ENCODE results near the gene YWHAG. TPM values are rescaled to one million over a fixed set of nuclear protein-coding genes. Genes with fewer than 3 reads are reported as not detected.

The YWHAG gene
- polyA plus RNA-seq, 4 donors, result 99.6 to 138 (median 127) TPM

DNA sequence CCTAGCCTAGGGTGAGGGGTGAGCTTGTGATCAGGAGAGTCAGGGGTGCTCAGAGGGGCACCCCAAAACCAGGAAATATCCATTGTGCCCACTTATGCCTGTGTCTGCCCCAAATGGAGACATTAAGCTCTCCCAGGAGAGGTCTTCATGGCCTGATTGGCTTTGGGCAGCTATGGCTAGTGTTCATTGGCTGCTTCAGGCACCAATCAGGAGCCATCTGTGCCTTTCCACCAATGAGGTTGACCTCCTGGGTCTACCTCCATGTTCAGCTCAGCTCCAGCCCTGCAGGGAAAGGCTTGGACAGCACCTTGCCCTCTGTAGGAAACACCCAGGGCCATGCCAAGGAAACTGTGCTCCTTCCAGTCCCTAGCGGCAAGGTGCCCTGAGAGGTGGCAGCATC, 80.3 kb downstream of the YWHAG start:
- no peak for DNase-seq (ENCODE audit: low read depth in 4 of 4, low spot score in 3 of 4)

Other genes with a start within 250 kb of the YWHAG start
- gene SRRM3, start 157.1 kb downstream of the YWHAG start, polyA plus RNA-seq (ENCODE audit: insufficient read length in 4 of 4), result 1 to 10 TPM in 2 of 4 donors, under 1 TPM in 2; 0.14 to 2.2 (median 1.2) TPM
- gene HSPB1, start 56.3 kb downstream of the YWHAG start, polyA plus RNA-seq (ENCODE audit: insufficient read length in 4 of 4), result 100 to 1,000 TPM; 135 to 257 (median 157) TPM
- 1 to 10 TPM; 2.6 to 6.3 (median 3.8) TPM for gene SSC4D, start 50.7 kb upstream of the YWHAG start, polyA plus RNA-seq (ENCODE audit: insufficient read length in 4 of 4)
- 1 to 10 TPM in 3 of 4 donors, under 1 TPM in 1; 0.85 to 8.8 (median 2.6) TPM for gene ZP3, start 66.0 kb upstream of the YWHAG start, polyA plus RNA-seq (ENCODE audit: insufficient read length in 4 of 4)
- 10 to 100 TPM in 1 of 4 donors, 1 to 10 TPM in 3; 6.2 to 11.4 (median 8.4) TPM for gene DTX2, start 102.7 kb upstream of the YWHAG start, polyA plus RNA-seq (ENCODE audit: insufficient read length in 4 of 4)
- gene UPK3B, start 151.6 kb upstream of the YWHAG start, polyA plus RNA-seq (ENCODE audit: insufficient read length in 4 of 4), result 1 to 10 TPM; 1.3 to 4.7 (median 3.5) TPM
- gene SPDYE16, start 184.3 kb upstream of the YWHAG start, polyA plus RNA-seq (ENCODE audit: insufficient read length in 4 of 4), result 1 to 10 TPM in 3 of 4 donors, under 1 TPM in 1; 0.97 to 3.7 (median 1.8) TPM

All from left renal pelvis (tissue), 4 donors.